ACC112 (cell line): ENCODE results near the gene TMEM139.

Source experiments
- H2AFZ ChIP-seq: fragments of 200-600 bp; sonication (generic); one replicate; pipeline ENCODE4 v1.6.0; 2017; ENCODE audit warnings: antibody characterized with exemption, low read length; ENCODE audit not compliant: unreplicated experiment
- H3K27ac ChIP-seq: fragments of 200-600 bp; sonication (generic); 2 replicates; pipeline ENCODE4 v1.5.1; 2014; ENCODE audit warnings: low read depth, mild to moderate bottlenecking, antibody characterized with exemption, low read length, moderate library complexity
- H3K27me3 ChIP-seq: fragments of 200-600 bp; sonication (generic); 2 replicates; pipeline ENCODE4 v1.6.1; 2014; ENCODE audit warnings: mild to moderate bottlenecking, antibody characterized with exemption, low read length, moderate library complexity, mixed read lengths; ENCODE audit not compliant: insufficient read depth
- H3K36me3 ChIP-seq: fragments of 200-600 bp; sonication (generic); 2 replicates; pipeline ENCODE4 v1.6.1; 2016; ENCODE audit warnings: mild to moderate bottlenecking, antibody characterized with exemption, low read length, moderate library complexity, mixed read lengths; ENCODE audit not compliant: insufficient read depth
- H3K4me1 ChIP-seq: fragments of 200-600 bp; sonication (generic); one replicate; pipeline ENCODE4 v1.6.1; 2016; ENCODE audit warnings: low read length, mixed read lengths; ENCODE audit not compliant: insufficient read depth, unreplicated experiment, control insufficient read depth
- H3K4me3 ChIP-seq: fragments of 200-600 bp; sonication (generic); 2 replicates; pipeline ENCODE4 v1.5.1; 2014; ENCODE audit warnings: mild to moderate bottlenecking, low read depth, low read length
- H3K79me2 ChIP-seq: fragments of 200-600 bp; sonication (generic); one replicate; pipeline ENCODE4 v1.6.0; 2016; ENCODE audit warnings: low read length; ENCODE audit not compliant: control insufficient read depth, unreplicated experiment, insufficient read depth

The TMEM139 gene

GRCh38 chr7:143244321-143244720 is 40.4 kb upstream of the TMEM139 start:
- Histone ChIP-seq H3K4me1 (peaks cover 26% of the 10 kb centered on the region), H3K36me3 (no peaks in the 10 kb centered on the region), H3K27me3 (no peaks in the 10 kb centered on the region), H3K27ac (no peak overlapping the region), H3K4me3 (no peak overlapping the region), H3K79me2 (no peaks in the 10 kb centered on the region), H2AFZ (no peak overlapping the region)

- no peaks in the 10 kb centered on the region for H3K36me3 ChIP-seq
- no peak overlapping the region for H3K4me3 ChIP-seq
- H2AFZ ChIP-seq, result no peak overlapping the region
- no peak overlapping the region for H3K27ac ChIP-seq
- no peaks in the 10 kb centered on the region for H3K79me2 ChIP-seq
- no peaks in the 10 kb centered on the region for H3K27me3 ChIP-seq
- H3K4me1 ChIP-seq, result peaks cover 18% of the 10 kb centered on the region
Measured at GRCh38 chr7:143245123-143245522, 39.6 kb upstream of the TMEM139 start.

- Histone ChIP-seq H3K27me3 (no peaks in the 10 kb centered on the region), H3K4me3 (no peak overlapping the region), H3K27ac (no peak overlapping the region), H3K4me1 (peaks cover 10% of the 10 kb centered on the region), H3K36me3 (no peaks in the 10 kb centered on the region), H3K79me2 (no peaks in the 10 kb centered on the region), H2AFZ (no peak overlapping the region)
Measured at GRCh38 chr7:143247372-143247771, 37.4 kb upstream of the TMEM139 start.

GRCh38 chr7:143248761-143249354 is 35.9 kb upstream of the TMEM139 start:
- Histone ChIP-seq H3K27me3 (no peaks in the 10 kb centered on the region), H3K27ac (no peak overlapping the region), H3K4me3 (no peak overlapping the region), H3K79me2 (no peaks in the 10 kb centered on the region), H2AFZ (no peak overlapping the region), H3K36me3 (no peaks in the 10 kb centered on the region), H3K4me1 (peaks cover 10% of the 10 kb centered on the region)

DNA sequence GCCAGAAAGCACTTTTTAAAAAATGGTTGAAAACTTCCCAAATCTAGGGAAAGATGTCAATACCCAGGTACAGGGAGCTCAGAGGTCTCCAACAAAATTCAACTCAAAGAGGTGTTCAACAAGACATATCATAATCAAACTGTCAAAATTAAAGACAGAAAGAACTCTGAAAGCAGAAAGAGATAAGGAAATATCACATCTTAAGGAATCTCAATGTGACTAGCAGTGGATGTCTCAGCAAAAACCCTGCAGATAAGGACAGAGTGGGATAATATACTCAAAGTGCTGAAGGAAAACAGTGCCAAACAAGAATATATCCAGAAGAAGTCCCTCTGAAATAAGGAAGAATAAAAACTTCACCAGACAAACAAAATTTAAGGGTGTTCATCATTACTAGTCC is 34.6 kb upstream of the TMEM139 start:
- Histone ChIP-seq H3K36me3 (no peaks in the 10 kb centered on the region), H2AFZ (no peak overlapping the region), H3K27me3 (no peaks in the 10 kb centered on the region), H3K4me3 (no peak overlapping the region), H3K79me2 (no peaks in the 10 kb centered on the region), H3K4me1 (peaks cover 3% of the 10 kb centered on the region), H3K27ac (no peak overlapping the region)

DNA sequence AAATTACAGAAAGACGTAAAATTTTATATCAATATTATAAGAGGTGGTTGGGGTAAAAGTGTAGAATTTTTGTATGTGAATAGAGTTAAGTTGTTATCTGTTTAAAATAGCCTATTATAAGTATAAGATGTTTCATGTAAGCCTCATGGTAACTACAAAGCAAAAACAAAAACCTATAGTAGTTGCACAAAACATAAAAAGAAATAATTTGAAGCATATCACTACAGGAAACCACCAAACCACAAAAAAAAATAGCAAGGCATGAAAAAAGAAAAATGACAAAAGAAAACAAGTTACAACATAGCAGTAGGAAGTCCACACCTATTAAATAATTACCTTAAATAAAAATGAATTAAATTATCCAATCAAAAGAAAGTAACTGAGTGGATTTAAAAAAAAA is 33.9 kb upstream of the TMEM139 start:
- Histone ChIP-seq H3K27me3 (no peaks in the 10 kb centered on the region), H3K4me1 (no peaks in the 10 kb centered on the region), H3K27ac (no peak overlapping the region), H3K79me2 (no peaks in the 10 kb centered on the region), H3K36me3 (no peaks in the 10 kb centered on the region), H3K4me3 (no peak overlapping the region), H2AFZ (no peak overlapping the region)

DNA sequence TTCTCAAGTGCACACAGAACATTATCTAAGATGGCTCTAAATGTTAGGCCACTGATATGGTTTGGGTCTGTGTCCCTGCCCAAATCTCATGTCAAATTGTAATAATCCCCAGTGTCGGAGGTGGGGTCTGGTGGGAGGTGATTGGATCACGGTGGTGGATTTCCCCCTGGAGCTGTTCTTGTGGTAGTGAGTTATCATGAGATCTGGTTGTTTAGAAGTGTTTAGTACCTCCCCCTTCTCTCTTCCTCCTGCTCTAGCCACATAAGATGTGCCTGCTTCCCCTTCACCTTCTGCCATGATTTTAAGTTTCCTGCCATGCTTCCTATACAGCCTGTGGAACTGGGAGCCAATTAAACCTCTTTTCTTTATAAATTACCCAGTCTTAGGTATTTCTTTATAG is 32.8 kb upstream of the TMEM139 start:
- H3K79me2 ChIP-seq, result no peaks in the 10 kb centered on the region
- H3K4me1 ChIP-seq, result no peaks in the 10 kb centered on the region
- H2AFZ ChIP-seq, result no peak overlapping the region
- H3K4me3 ChIP-seq, result no peak overlapping the region
- H3K36me3 ChIP-seq, result no peaks in the 10 kb centered on the region
- H3K27ac ChIP-seq, result no peak overlapping the region
- no peaks in the 10 kb centered on the region for H3K27me3 ChIP-seq

DNA sequence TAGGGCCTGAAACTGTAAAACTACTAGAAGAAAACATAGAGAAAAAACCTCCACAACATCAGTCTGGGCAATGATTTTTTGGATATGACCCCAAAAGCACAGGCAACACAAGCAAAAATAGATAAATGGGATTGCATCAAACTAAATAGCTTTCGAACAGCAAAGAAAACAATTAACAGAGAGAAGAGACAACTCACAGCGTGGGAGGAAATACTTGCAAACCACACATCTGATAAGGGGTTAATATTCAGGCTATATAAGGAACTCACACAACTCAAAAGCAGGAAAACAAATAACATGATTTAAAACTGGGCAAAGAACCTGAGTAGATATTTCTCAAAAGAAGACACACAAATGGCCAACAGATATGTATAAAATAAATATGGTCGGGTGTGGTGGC is 29.2 kb upstream of the TMEM139 start:
- no peak overlapping the region for H3K27ac ChIP-seq
- no peak overlapping the region for H3K4me3 ChIP-seq
- peaks cover 4% of the 10 kb centered on the region for H3K4me1 ChIP-seq
- no peaks in the 10 kb centered on the region for H3K36me3 ChIP-seq
- no peaks in the 10 kb centered on the region for H3K27me3 ChIP-seq
- no peaks in the 10 kb centered on the region for H3K79me2 ChIP-seq
- no peak overlapping the region for H2AFZ ChIP-seq

DNA sequence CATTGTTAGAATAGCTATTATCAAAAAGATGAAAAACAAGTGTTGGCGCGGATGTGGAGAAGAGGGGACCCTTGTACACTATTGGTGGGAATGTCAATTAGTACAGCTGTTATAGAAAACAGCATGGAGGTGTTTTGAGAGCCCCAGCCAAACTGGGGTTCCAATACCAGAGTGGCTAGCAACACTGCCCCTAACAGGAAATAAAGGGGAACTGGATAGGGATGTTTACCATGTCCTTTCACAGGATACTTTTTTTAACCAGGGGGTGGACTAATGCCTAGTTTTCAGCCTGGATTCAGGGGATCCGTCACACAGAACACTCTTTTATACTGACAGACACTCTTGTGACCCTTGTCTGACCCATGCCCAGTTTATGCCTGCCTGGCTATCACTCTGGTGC is 28.4 kb upstream of the TMEM139 start:
- H2AFZ ChIP-seq, result no peak overlapping the region
- H3K4me1 ChIP-seq, result peaks cover 4% of the 10 kb centered on the region
- H3K27me3 ChIP-seq, result no peaks in the 10 kb centered on the region
- H3K36me3 ChIP-seq, result no peaks in the 10 kb centered on the region
- no peaks in the 10 kb centered on the region for H3K79me2 ChIP-seq
- H3K27ac ChIP-seq, result no peak overlapping the region
- no peak overlapping the region for H3K4me3 ChIP-seq

DNA sequence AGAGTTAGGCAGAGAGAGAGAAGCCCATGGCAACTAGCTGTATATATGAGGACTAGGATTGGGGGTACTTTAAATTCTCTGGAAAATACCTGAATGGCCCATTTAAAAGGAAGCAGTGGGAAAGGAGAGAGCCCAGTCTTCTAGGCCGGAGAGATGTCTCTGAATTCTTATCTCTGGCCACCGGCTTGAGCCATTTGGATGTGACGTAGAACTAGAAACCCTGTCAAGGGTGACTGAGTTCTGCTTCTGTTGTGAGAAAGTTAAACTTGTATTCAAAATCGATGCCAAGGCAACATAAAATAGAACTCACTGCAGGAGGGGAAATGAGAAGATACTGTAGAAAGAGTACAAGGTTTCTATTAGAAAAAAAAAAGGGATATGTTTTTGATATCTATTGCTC is 27.8 kb upstream of the TMEM139 start:
- Histone ChIP-seq H3K36me3 (no peaks in the 10 kb centered on the region), H3K27me3 (no peaks in the 10 kb centered on the region), H3K4me3 (no peak overlapping the region), H3K27ac (no peak overlapping the region), H3K4me1 (peaks cover 4% of the 10 kb centered on the region), H2AFZ (no peak overlapping the region), H3K79me2 (no peaks in the 10 kb centered on the region)

GRCh38 chr7:143257501-143257900 is 27.3 kb upstream of the TMEM139 start:
- Histone ChIP-seq H3K27ac (no peak overlapping the region), H3K27me3 (no peaks in the 10 kb centered on the region), H3K36me3 (no peaks in the 10 kb centered on the region), H3K79me2 (no peaks in the 10 kb centered on the region), H3K4me1 (peaks cover 4% of the 10 kb centered on the region), H2AFZ (no peak overlapping the region), H3K4me3 (no peak overlapping the region)
